B cell (primary cell): ENCODE results near the gene CCR5AS.

Experiments
- ATAC-seq: fragments of 200-7000 bp; cut with Tn5 transposase; one replicate; pipeline ENCODE4 v1.10.0; 2021; ENCODE audit warnings: low read depth, mild to moderate bottlenecking, moderate number of reproducible peaks, moderate library complexity
- CTCF ChIA-PET: fragments of 350-600 bp; sonication (Branson Sonifier 250); formaldehyde crosslinking; loops from one replicate; lab custom pipeline; 2021; ENCODE audit warnings: antibody characterized with exemption, inconsistent platforms; lab: Charles Lee
- POLR2A ChIA-PET: fragments of 350-600 bp; sonication (Branson Sonifier 250); formaldehyde crosslinking; loops from one replicate; lab custom pipeline; 2021; ENCODE audit warnings: antibody characterized with exemption; lab: Charles Lee
- DNase-seq: peaks from one replicate; pipeline ENCODE4 v3.0.0; 2013
- H2AFZ ChIP-seq: 2 replicates; pipeline ENCODE4 v1.6.1; 2012; ENCODE audit warnings: mild to moderate bottlenecking, low read depth, low read length; ENCODE audit not compliant: insufficient read depth, poor library complexity, severe bottlenecking
- H3K27ac ChIP-seq, 2 donors: 1 replicate in 1 of 2; 2 replicates in 1 of 2; pipeline ENCODE4 v1.5.1; 2012 to 2013; ENCODE audit warnings: low read length in 2 of 2, mild to moderate bottlenecking in 2 of 2, moderate library complexity in 1 of 2
- H3K27me3 ChIP-seq, 4 experiments: fragments of 200-600 bp in 1 of 4; sonication (generic) in 1 of 4; replicated peaks in 1 of 4; 1 replicate in 2 of 4; 2 replicates in 2 of 4; pipeline versions ENCODE4 v1.6.1 to v1.7.0; 2013 to 2016; ENCODE audit warnings: low read length in 3 of 4, mild to moderate bottlenecking in 2 of 4, mixed read lengths in 1 of 4, moderate library complexity in 1 of 4; ENCODE audit not compliant: insufficient read depth in 4 of 4, control insufficient read depth in 3 of 4; ENCODE audit errors: control extremely low read depth in 1 of 4
- H3K36me3 ChIP-seq, 2 experiments: replicated peaks in 1 of 2; 1 replicate in 1 of 2; 2 replicates in 1 of 2; pipeline versions ENCODE4 v1.6.1 to v1.7.1; 2013; ENCODE audit warnings: low read length in 1 of 2; ENCODE audit not compliant: insufficient read depth in 2 of 2, control insufficient read depth in 1 of 2; ENCODE audit errors: control extremely low read depth in 1 of 2, extremely low read depth in 1 of 2
- H3K4me1 ChIP-seq, 2 donors: fragments of 200-600 bp in 1 of 2; sonication (generic) in 1 of 2; 1 replicate in 1 of 2; 2 replicates in 1 of 2; pipeline versions ENCODE4 v1.5.1 to v1.6.1; 2013 to 2017; ENCODE audit warnings: low read length in 2 of 2; ENCODE audit not compliant: control insufficient read depth in 2 of 2, insufficient read depth in 2 of 2
- H3K4me2 ChIP-seq: replicated peaks from 2 replicates; pipeline ENCODE3; 2012; ENCODE audit warnings: mild to moderate bottlenecking, low read depth, low read length; ENCODE audit not compliant: poor library complexity, severe bottlenecking
- H3K4me3 ChIP-seq, 5 experiments: fragments of 200-600 bp in 1 of 5; sonication (generic) in 1 of 5; 1 replicate in 3 of 5; 2 replicates in 2 of 5; pipeline versions ENCODE4 v1.5.1 to v1.7.0; 2011 to 2016; ENCODE audit warnings: low read length in 4 of 5, mild to moderate bottlenecking in 4 of 5, low read depth in 2 of 5, control low read depth in 1 of 5, moderate library complexity in 1 of 5; ENCODE audit not compliant: insufficient read depth in 1 of 5; ENCODE audit errors: control extremely low read depth in 1 of 5, extremely low read depth in 1 of 5
- H3K79me2 ChIP-seq: fragments of 200-600 bp; sonication (generic); one replicate; pipeline ENCODE4 v1.6.0; 2016; ENCODE audit warnings: low read length; ENCODE audit not compliant: control insufficient read depth, insufficient read depth
- H3K9ac ChIP-seq: fragments of 200-600 bp; sonication (generic); 2 replicates; pipeline ENCODE4 v1.6.1; 2017; ENCODE audit warnings: mild to moderate bottlenecking, low read length, moderate library complexity
- H3K9me3 ChIP-seq, 3 donors: one replicate each; pipeline versions ENCODE4 v1.6.1 to v1.7.1; 2013; ENCODE audit warnings: low read length in 2 of 3; ENCODE audit not compliant: control insufficient read depth in 2 of 3, insufficient read depth in 1 of 3; ENCODE audit errors: control extremely low read depth in 1 of 3
- H4K20me1 ChIP-seq: 2 replicates; pipeline ENCODE4 v1.6.0; 2012; ENCODE audit warnings: mild to moderate bottlenecking, low read length; ENCODE audit not compliant: insufficient read depth, control insufficient read depth, poor library complexity, severe bottlenecking
- H3K27ac Mint-ChIP-seq: one replicate; pipeline ENCODE4 v1.8.0; 2021; ENCODE audit warnings: mixed read lengths
- H3K27me3 Mint-ChIP-seq: one replicate; pipeline ENCODE4 v1.8.0; 2021; ENCODE audit warnings: mixed read lengths
- H3K4me1 Mint-ChIP-seq: one replicate; pipeline ENCODE4 v1.8.0; 2021; ENCODE audit warnings: mixed read lengths
- H3K4me3 Mint-ChIP-seq: one replicate; pipeline ENCODE4 v1.8.0; 2021; ENCODE audit warnings: mixed read lengths
- H3K9me3 Mint-ChIP-seq: one replicate; pipeline ENCODE4 v1.8.0; 2022; ENCODE audit warnings: mixed read lengths; ENCODE audit not compliant: insufficient read depth
- CTCF ChIP-seq: fragments of 200-600 bp; IDR thresholded peaks from one replicate; pipeline ENCODE4 v1.8.0; 2022; ENCODE audit warnings: antibody characterized with exemption, mild to moderate bottlenecking
- EZH2 ChIP-seq: IDR thresholded peaks from 2 replicates; pipeline ENCODE4 v1.6.1; 2012; ENCODE audit warnings: borderline replicate concordance, low read depth, mild to moderate bottlenecking, moderate library complexity, low read length; ENCODE audit not compliant: insufficient read depth, poor library complexity, severe bottlenecking
- WGBS: methylation state at CpG from one replicate; pipeline ENCODE4 v1.1.5; 2013; ENCODE audit warnings: missing lambda C conversion rate; ENCODE audit not compliant: insufficient coverage; 5-methylcytosine and 5-hydroxymethylcytosine counted together
- intact Hi-C: fragments of 100-400 bp; cut with micrococcal nuclease; formaldehyde crosslinking; loops from one replicate; pipeline ENCODE4 v1.10.0; 2022

CCR5AS gene

GRCh38 chr3:46325645-46326300 lies 81.1 kb downstream of the CCR5AS start:
- Mint-ChIP-seq H3K27me3 (no peaks in the 10 kb centered on the region), H3K4me3 (no peak overlapping the region), H3K4me1 (peaks cover 29% of the 10 kb centered on the region), H3K9me3 (no peaks in the 10 kb centered on the region), H3K27ac (no peak overlapping the region)
- Histone ChIP-seq H3K4me2 (no peak overlapping the region), H4K20me1 (no peaks in the 10 kb centered on the region), H3K9me3 (no peaks in the 10 kb centered on the region), H2AFZ (no peak overlapping the region), H3K4me1 (peaks cover 23% of the 10 kb centered on the region in 2 donors), H3K27me3 (no peaks in the 10 kb centered on the region), H3K9ac (no peak overlapping the region), H3K4me3 (no peak overlapping the region), H3K79me2 (no peaks in the 10 kb centered on the region), H3K27ac (no peak overlapping the region), H3K36me3 (no peaks in the 10 kb centered on the region)
- intact Hi-C loops, result no loop called here
- no peak for DNase-seq
- WGBS, result 89% methylated on average over 1 of the region's 1 CpG
- no peak for TF ChIP-seq CTCF
- TF ChIP-seq EZH2, result no peak
- ATAC-seq, result no peak
- ChIA-PET CTCF (no interaction called here), POLR2A (no interaction called here)

DNA sequence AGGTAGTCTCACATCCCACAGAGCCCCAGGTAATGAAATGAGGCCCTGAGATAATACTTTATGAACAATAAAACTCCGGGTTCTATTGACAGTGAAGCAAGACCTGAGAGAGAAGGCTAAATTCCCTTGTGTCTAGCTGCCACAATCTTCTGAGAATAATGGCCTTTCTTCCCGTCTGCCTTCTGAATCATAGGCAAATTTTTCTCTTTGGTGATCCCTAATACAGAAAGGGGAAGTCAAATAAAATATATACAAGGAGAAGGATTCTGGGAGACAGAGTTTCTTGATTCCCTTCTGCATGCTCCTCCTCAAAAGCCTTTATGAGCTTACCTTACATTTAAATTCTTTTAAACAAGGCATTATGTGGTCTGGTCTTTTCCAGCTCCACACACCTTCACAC lies 82.8 kb downstream of the CCR5AS start:
- H3K27me3 Mint-ChIP-seq, result no peaks in the 10 kb centered on the region
- no peaks in the 10 kb centered on the region for H3K9me3 Mint-ChIP-seq
- H3K27ac Mint-ChIP-seq, result no peak overlapping the region
- no peak overlapping the region for H3K4me3 ChIP-seq
- peaks cover 36% of the 10 kb centered on the region for H3K4me1 Mint-ChIP-seq
- peaks cover 29 to 30% of the 10 kb centered on the region in 2 donors for H3K4me1 ChIP-seq
- H3K4me3 Mint-ChIP-seq, result no peak overlapping the region
- ChIA-PET CTCF (interaction anchor here (1.1 to 1.2 kb wide), 2 partner anchors 9 to 45 kb away, joined by 5 read pairs; no protein-coding TSS in a partner anchor), POLR2A (no interaction called here)
- TF ChIP-seq CTCF, result no peak
- TF ChIP-seq EZH2, result no peak
- no peaks in the 10 kb centered on the region for H3K79me2 ChIP-seq
- no CpG with 5 or more reads among the region's 2 CpGs for WGBS
- no peaks in the 10 kb centered on the region for H3K27me3 ChIP-seq
- DNase-seq (no peak), ATAC-seq (no peak)
- no peaks in the 10 kb centered on the region for H3K36me3 ChIP-seq
- H3K27ac ChIP-seq, result no peak overlapping the region
- no peaks in the 10 kb centered on the region for H3K9me3 ChIP-seq
- H4K20me1 ChIP-seq, result no peaks in the 10 kb centered on the region
- H2AFZ ChIP-seq, result no peak overlapping the region
- intact Hi-C loops, result loop anchor here (5.0 kb wide), 2 partner anchors 37 to 38 kb away; no protein-coding TSS in a partner anchor
- no peak overlapping the region for H3K4me2 ChIP-seq
- H3K9ac ChIP-seq, result no peak overlapping the region
